Fibroblast of gingiva (primary cell): ENCODE results near the gene VPS33B.
"Not testable (repeated sequence)": the region's sequence is repeated elsewhere in the genome, so short reads cannot be mapped to it uniquely, and the experiment has no call there.

Experiments
- DNase-seq: peaks from one replicate; pipeline ENCODE4 v3.0.0-alpha.2; 2011; ENCODE audit warnings: low read depth

Gene VPS33B

DNA sequence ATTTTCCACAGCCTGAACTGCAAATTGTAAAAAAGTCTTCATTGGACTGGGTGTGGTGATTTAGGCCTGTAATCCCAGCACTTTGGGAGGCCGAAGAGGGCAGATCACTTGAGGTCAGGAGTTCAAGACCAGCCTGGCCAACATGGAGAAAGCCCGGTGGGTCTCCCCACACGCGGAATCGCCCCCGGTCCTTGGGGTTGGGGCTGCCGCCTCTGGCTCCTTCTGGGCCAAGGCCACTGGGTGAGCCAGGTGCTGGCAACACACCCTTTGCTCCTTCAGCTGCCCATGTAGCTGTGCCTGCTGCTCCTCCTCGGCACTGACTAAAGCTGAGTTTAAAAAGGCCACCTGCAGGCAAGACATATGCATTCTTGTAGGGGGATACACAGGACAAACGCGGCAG, 9.4 kb upstream of the VPS33B start:
- DNase-seq, result no peak

DNA sequence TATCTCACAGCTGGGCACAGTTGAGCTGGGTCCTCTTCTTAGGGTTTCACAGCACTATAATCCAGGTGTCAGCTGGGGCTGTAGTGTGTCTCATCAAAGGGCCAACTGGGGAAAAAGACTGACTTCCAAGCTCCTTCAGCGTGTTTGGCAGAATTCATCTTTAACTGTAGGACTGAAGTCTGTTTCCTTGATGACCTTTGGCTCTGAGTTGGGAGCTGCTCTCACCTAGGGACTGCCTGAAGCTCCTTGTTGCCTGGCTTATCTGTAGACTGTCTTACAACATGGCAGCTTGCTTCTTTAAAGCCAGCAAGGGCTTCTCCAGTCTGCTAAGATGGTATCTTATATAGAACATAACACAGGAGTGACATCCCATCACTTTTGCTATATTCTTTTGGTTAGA, 5.3 kb upstream of the VPS33B start:
- DNase-seq, result no peak

DNA sequence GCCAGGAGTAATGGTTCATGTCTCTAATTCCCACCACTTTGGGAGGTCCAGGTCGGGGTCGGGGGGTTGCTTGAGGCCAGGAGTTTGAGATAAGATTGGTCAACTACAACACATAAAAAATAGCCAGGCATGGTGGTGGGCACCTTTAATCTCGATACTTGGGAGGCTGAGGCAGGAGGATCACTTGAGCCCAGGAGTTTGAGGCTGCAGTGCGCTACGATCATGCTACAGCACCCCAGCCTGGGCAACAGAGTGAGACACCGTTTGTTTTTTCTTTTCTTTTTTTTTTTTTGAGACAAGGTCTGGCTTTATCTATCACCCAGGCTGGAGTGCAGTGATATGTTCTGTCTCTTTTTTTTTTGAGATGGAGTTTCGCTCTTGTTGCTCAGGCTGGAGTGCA, 1.3 kb upstream of the VPS33B start:
- no peak for DNase-seq

DNA sequence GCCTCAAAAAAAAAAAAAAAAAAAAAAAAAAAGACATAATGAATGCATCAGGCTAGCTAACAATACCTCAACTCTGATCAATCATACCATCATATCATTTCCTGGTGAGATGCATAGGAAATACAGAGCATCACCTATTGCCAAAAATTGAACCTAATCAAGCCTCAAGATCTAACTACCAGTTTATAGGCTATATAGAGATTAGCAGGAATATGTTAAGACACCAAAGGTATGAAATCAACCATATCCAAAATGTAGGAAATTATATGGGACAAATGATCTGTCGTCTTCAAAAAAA, 387 bp upstream of the VPS33B start:
- no peak for DNase-seq

- DNase-seq, result peak; percentile 8
Measured at GRCh38 chr15:91021516-91022074, 799 bp downstream of the VPS33B start.

DNA sequence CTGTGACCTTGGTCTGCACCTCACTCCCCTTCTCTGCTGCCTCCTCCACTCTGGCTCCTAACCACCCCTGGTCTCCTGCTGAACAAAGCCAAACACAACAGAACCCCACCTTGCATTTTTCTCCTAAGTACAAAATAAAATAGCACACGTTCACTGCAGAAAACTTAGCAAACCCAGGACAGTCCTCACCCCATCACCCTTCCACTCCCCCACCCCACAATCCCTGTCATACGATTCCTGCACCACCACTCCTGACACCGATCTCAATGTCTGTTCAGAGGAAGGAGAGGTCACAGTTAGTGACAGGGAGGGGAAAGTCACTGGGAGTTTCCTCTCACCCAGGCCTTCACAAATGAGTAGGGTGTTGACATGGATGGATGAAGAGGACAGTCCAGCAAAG, 4.2 kb downstream of the VPS33B start:
- no peak for DNase-seq

DNA sequence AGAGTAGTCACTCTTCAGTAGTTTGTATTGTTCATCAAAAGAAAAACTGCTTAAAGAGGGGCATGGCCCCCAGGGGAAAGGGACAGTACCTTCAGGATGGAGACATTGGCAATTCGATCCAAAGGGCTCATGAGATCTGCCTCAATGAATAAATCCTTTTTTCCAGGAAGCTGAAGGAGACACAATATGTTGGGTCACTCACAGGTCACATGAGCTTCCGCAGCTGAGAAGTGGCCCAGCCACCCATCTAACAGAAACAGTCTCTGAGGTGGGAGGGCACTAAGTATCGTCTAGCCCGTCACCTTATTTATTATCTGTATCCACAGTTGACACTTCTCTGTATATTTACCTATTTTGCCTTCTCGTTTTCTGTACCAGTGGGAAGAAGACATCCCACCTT, 4.7 kb downstream of the VPS33B start:
- no peak for DNase-seq

DNA sequence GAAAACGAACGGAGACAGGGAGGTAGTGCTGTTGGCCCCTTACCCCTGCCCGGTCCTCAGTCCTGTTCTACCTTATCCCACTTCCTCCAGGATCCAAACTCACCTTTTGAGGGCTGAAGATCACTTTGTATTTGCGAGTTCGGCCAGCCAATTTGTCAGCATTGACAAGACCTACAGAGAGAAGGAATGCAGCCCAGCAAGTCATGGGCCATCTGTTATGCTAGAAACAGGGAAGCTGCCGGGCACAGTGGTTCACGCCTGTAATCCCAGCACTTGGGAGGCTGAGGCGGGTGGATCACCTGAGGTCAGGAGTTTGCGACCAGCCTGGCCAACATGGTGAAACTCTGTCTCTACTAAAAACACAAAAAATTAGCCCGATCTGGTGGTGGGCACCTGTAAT, 8.7 kb downstream of the VPS33B start:
- DNase-seq, result not testable (repeated sequence)

- DNase-seq, result no peak
Measured at GRCh38 chr15:91007266-91007665, 15.1 kb downstream of the VPS33B start.

- DNase-seq, result no peak
Measured at GRCh38 chr15:91001209-91001608, 21.2 kb downstream of the VPS33B start.

DNA sequence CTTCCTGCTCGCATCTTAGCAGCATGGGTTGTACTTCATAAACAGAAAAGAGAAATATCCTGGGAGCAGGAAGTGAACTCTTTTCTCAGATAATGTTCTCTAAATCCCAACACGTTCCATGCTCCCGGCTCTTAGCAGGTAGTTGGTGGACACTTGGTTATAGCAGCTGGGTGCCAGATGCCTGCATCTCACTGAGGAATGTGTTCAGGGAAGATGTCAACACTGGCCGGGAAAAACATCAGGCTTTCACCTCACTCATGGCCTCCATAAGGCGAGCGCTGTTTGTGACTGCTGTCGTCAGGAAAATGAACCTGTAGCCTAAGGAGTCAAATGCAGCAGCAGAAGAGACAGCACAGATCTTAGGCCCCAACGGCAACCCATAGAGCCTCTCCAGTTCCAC, 23.7 kb downstream of the VPS33B start:
- DNase-seq, result no peak

DNA sequence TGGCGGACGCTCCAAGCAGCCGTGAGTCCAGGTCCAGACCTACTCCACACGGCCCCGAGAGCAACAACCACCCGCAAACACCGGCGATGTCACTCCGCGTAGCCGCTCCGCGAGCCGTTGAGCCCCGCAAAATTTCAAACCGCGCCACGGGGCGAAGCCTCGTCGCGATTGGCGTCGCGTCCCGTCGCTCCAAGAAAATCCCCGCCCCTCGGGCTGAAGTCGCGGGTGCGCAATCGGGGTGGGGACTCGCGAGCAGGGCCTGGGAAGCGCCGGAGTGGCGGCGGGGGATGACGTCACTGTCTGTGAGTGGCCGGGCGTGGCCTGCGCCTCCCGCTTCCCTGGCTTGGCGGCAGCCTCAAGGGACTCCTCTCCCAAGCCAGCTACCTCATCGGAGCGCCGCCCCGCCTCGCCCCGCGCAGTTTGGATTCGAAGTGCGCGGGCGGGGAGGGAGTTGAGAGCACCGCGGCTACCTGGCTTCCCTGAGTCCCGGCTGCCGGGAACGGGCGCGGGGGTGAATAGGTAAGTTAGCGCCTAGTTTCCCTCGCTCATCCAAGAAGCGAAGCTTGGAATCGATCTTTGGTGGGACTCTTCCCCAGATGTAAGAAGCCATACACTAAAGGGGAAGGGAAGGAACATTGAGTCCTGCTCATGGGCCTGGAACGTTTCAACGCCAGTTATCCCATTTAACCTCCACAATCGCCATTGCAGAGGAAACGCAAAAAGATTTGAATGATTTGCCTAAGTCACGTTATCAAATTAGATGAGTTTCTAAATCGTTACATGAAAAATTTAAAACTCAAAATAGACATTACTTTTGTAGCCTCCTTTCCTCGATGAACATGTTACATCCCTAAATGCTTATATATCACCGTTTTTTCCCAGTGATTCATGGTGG, 27.7 kb downstream of the VPS33B start, which contains the start of gene PRC1:
TSS of gene PRC1 (minus strand) at position 119 of the 895 bp plus-strand sequence. CDS start at position 1, 118 bp downstream.
- peak; percentile 98 for DNase-seq

- no peak for DNase-seq
Measured at GRCh38 chr15:90994059-90994416, 28.4 kb downstream of the VPS33B start.

DNA sequence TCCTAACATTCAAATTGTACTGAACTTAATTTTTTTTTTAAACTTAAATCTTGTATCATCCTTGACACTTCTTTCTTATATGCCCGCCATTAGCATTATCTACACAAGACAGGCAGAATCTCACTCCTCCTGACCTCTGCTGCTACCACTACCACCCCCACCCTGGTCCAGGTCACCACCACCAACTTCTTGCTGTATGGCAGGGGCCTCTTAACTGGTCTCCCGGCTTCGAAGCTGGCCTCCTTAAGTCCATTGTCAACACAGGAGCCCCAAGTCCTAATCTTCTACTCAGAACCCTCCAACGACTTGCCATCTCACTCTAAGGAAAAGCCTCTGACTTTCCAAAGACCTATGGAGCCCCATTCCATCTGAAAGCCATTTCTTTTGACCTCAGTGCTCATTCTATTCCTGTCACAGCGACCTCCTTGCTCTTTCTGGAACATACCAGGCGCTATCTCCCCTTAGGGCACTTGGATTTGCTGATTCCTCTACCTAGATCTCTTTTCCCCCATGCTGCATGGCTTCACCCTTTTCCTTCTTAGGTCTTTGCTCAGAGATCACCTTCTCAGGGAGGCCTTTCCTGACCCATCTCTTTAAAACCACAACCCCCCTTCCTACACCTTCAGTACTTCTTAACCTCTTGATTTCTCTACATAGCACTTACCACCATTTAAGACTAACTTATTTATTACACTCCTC, 30.7 kb downstream of the VPS33B start:
- no peak for DNase-seq

- no peak for DNase-seq
Measured at GRCh38 chr15:90990446-90990845, 31.9 kb downstream of the VPS33B start.

DNA sequence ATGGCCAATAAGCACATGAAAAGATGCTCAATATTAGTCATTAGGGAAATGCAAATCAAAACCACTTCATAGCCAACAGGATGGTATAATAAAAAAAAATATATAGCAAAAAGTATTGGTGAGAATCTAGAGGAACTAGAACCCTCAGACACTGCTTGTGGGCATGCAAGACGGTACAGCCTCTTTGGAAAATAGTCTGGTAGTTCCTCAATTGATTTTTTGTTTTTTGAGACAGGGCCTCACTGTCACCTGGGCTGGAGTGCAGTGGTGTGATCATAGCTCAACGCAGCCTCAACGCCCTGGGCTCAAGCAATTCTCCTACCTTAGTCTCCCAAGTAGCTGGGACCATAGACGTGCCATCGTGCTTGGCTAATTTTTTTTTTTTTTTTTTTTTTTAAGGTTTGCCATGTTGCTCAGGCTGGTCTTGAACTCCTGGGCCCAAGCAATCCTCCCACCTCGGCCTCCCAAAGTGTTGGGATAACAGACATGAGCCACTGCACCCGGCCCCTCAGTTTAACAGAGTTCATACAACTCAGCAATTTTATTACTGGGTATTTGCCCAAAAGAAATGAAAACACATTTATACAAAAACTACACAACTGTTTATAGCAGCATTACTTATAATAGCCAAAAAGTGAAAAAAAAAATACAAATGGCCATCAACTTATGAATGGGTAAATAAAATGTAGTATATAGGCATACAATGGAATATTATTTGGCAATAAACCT, 33.2 kb downstream of the VPS33B start:
- DNase-seq, result no peak

- no peak for DNase-seq
Measured at GRCh38 chr15:90988296-90988695, 34.1 kb downstream of the VPS33B start.

DNA sequence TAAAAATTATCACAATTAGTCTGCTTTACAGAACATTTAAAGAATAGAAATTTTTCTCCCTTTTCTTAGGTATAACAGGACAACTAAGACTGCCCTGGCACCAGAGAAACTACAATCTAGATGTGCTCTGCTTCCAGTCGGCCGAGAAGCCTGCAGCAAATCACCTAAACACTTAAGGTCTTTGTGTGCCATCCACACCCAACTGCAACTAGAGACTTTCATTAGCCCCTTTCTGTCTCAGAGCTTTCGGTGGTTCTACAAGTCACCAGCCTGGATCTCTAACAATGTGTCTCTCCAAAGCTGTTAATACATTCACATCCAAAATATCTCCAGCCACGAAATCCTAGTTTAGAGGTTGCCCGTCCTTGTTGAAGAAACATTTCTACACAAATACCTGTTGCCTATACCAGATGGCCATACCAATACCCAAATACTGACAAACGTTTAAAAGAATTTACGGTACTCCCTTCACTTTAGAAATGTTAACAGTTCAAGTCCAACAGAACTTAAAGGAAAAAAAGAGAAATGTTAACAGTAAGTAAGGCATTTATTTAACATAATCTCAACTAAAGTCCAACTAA, 34.7 kb downstream of the VPS33B start:
- DNase-seq, result no peak

DNA sequence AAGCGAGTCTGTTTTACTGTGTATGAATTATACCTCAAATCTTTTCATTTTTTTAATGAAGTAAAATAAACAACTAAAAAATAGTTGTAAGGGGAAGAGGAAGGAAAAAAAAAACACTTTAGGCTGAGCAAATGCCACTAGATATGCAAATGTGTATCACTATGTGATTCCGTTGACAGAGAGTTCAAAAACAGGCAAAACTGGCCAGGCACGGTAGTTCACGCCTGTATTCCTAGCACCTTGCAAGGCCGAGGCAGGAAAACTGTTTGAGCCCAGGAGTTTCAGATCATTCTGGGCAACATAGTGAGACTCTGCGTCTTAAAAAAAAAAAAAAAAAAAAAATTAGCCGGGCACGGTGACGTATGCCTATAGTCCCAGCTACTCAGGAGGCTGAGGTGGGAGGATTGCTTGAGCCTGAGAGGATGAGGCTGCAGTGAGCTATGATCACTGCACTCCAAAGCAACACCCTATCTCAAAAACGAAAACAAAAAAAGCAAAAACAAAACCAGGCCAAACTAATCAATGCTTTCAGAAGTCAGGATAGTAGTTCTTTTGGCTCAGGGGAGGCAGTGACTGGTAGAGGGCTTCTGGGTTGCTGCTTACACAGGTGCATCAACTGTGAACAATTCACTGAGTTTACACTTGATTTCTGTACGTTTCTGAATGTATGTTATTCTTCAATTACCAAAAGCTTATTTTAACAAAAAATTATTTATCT, 35.4 kb downstream of the VPS33B start:
- no peak for DNase-seq

- DNase-seq, result peak; percentile 48
Measured at GRCh38 chr15:90982135-90982534, 40.3 kb downstream of the VPS33B start.

DNA sequence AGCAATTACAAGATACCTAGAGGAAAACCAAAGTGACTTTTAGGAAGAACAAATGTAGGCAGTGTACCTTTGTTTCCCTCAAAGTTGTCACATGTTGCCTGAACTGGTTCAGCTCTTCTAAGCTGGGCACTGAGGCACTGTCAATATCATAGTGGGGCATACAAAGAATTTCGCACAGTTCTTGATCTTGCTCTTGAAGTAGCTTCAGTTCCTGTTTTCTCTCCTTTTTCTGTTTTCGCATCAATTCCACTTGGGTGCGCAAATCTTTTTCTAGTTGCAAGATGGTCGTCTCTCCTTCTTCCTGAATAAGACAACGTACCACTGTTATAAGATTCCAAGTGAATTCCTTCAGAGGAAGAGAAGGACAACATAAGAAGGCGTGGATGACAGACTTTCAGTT, 40.7 kb downstream of the VPS33B start:
- no peak for DNase-seq

DNA sequence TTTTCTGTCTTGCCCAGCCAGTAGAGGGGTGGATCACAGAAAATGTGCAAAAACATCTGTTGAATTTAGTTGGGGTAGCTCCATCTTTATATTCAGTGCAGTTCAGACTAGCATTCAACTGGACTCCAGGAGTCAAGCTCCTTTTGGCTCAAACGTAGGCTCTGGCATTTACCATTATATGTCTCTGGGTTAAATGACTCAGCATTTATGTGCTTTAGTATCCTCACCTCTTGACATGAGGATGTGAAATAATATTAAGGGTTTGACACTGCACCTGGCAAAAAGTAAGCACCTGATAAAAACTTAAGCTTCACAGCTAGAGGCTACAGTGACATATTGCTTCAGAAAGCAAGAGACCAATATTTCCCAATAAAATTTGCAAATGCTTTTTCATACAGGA, 42.8 kb downstream of the VPS33B start:
- no peak for DNase-seq
